ENCODE data around the gene NSL1. TPM values are rescaled to one million over a fixed set of nuclear protein-coding genes. Genes with fewer than 3 reads are reported as not detected.
"Not testable (repeated sequence)": the region's sequence is repeated elsewhere in the genome, so short reads cannot be mapped to it uniquely, and the experiment has no call there.

NSL1 gene
- total RNA-seq, 1 donor from 2014 or later, result 33.0 TPM

DNA sequence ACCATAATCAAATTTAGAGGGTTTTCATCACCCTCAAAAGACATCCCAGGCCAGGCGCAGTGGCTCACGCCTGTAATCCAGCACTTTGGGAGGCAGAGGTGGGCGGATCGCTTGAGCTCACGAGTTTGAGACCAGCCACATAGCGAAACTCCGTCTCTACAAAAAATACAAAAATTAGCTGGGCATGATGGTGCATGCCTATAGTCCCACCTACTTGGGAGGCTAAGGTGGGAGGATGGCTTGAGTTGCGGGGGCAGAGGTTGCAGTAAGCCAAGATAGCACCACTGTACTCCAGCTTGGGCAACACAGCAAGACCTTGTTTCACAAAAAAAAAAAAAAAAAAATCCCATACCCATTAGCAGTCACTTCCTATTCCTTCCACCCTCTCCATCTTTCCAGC lies 58.5 kb downstream of the NSL1 start:
- Mint-ChIP-seq H3K4me3 (ENCODE audit: unreplicated experiment) (no peak overlapping the region), H3K27ac (ENCODE audit: unreplicated experiment) (no peak overlapping the region), H3K9me3 (ENCODE audit: unreplicated experiment) (no peaks in the 10 kb centered on the region), H3K27me3 (ENCODE audit: unreplicated experiment) (peaks cover 1% of the 10 kb centered on the region), H3K4me1 (ENCODE audit: unreplicated experiment) (no peaks in the 10 kb centered on the region), H3K36me3 (ENCODE audit: low read depth, unreplicated experiment) (no peaks in the 10 kb centered on the region)
- TF ChIP-seq, protein P1, sequence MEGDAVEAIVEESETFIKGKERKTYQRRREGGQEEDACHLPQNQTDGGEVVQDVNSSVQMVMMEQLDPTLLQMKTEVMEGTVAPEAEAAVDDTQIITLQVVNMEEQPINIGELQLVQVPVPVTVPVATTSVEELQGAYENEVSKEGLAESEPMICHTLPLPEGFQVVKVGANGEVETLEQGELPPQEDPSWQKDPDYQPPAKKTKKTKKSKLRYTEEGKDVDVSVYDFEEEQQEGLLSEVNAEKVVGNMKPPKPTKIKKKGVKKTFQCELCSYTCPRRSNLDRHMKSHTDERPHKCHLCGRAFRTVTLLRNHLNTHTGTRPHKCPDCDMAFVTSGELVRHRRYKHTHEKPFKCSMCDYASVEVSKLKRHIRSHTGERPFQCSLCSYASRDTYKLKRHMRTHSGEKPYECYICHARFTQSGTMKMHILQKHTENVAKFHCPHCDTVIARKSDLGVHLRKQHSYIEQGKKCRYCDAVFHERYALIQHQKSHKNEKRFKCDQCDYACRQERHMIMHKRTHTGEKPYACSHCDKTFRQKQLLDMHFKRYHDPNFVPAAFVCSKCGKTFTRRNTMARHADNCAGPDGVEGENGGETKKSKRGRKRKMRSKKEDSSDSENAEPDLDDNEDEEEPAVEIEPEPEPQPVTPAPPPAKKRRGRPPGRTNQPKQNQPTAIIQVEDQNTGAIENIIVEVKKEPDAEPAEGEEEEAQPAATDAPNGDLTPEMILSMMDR (IDR thresholded peaks at IDR 0.05; ENCODE audit: unreplicated experiment), result no peak
- no peak for DNase-seq (ENCODE audit: low spot score)

DNA sequence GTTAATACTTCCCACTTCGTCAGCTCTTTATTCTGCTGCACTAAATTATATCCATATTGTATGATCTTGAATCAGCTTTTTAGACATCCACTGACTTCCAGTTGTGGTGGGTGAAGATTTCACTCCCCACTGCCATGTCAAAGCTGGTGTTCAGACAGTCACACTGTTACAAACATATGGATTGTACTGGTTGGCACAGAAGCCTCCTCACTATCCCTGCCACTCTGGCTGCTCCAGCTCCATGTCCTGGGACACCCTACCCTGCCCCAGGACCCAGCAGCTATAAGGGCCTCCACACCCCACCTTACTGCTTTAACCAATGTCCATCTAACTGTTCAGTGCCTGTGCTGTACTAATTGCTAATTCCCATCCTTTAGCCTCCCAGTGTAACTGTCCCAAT lies 59.9 kb downstream of the NSL1 start:
- H3K36me3 Mint-ChIP-seq (ENCODE audit: low read depth, unreplicated experiment), result peaks cover 4% of the 10 kb centered on the region
- H3K9me3 Mint-ChIP-seq (ENCODE audit: unreplicated experiment), result no peaks in the 10 kb centered on the region
- no peaks in the 10 kb centered on the region for H3K4me1 Mint-ChIP-seq (ENCODE audit: unreplicated experiment)
- DNase-seq (ENCODE audit: low spot score), result no peak
- TF ChIP-seq, protein P1 (IDR thresholded peaks at IDR 0.05; ENCODE audit: unreplicated experiment), result no peak
- no peak overlapping the region for H3K27ac Mint-ChIP-seq (ENCODE audit: unreplicated experiment)
- no peak overlapping the region for H3K4me3 Mint-ChIP-seq (ENCODE audit: unreplicated experiment)
- H3K27me3 Mint-ChIP-seq (ENCODE audit: unreplicated experiment), result peaks cover 1% of the 10 kb centered on the region

DNA sequence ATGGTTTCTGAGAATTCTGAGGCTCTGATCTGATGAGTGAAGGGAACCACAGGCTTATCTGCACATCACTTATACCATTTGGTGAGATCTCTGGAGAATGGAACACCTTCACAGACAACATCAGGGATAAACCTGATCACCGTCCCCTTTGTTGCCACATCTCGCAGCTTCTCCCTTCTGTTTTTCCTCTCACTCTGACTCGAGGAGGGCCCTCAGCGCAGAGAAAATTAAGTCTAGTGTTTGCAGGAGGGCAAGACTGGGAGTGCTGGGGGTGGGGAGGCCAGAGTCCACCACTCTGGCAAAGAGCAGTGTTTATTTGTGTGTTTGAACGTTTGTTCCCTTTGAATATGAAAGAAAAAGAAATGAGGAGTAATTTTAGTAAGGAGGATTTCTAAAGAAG lies 63.0 kb downstream of the NSL1 start:
- no peak overlapping the region for H3K4me3 Mint-ChIP-seq (ENCODE audit: unreplicated experiment)
- no peaks in the 10 kb centered on the region for H3K4me1 Mint-ChIP-seq (ENCODE audit: unreplicated experiment)
- no peak overlapping the region for H3K27ac Mint-ChIP-seq (ENCODE audit: unreplicated experiment)
- H3K27me3 Mint-ChIP-seq (ENCODE audit: unreplicated experiment), result peaks cover 13% of the 10 kb centered on the region
- DNase-seq (ENCODE audit: low spot score), result no peak
- H3K9me3 Mint-ChIP-seq (ENCODE audit: unreplicated experiment), result peaks cover 10% of the 10 kb centered on the region
- peaks cover 19% of the 10 kb centered on the region for H3K36me3 Mint-ChIP-seq (ENCODE audit: low read depth, unreplicated experiment)
- TF ChIP-seq, protein P1 (IDR thresholded peaks at IDR 0.05; ENCODE audit: unreplicated experiment), result no peak

DNA sequence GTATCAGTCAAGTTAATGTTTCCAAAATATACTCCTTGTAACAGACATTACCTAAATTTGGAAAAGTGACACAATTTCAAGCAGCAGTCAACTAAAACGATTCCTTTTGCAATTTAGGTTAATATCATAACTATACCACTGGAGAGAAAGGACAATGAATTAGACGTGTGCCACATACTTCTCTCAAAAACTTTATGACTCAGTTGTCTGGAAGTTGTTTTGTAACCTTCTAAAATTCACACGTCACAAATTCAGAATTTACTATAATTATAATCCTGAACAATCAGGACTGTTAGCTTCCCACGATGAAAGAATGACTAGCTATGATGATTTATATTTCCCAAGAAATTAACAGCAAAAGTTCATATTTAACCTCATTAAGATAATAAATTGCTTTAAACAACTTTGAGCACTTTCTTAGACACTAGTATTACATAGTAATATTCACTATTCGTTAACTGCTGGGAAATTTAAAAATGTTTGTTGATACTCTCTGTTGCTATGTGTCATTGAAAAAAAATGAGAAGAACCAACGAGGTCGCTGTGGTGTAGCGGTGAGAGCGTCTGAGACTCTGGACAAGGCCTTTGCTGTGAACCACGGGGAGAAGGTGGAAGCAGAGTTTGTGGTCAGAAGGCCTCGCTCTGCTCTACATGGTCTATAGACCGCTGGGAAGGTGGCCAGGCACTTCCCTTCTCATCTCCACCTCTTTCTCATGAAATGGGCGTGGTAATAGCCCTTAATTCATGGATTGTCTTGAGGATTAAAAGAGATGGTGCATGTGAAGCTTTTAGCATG lies 64.0 kb downstream of the NSL1 start:
- Mint-ChIP-seq H3K27me3 (ENCODE audit: unreplicated experiment) (peaks cover 12% of the 10 kb centered on the region), H3K4me1 (ENCODE audit: unreplicated experiment) (peaks cover 2% of the 10 kb centered on the region), H3K36me3 (ENCODE audit: low read depth, unreplicated experiment) (peaks cover 23% of the 10 kb centered on the region), H3K9me3 (ENCODE audit: unreplicated experiment) (peaks cover 10% of the 10 kb centered on the region), H3K4me3 (ENCODE audit: unreplicated experiment) (no peak overlapping the region), H3K27ac (ENCODE audit: unreplicated experiment) (no peak overlapping the region)
- TF ChIP-seq, protein P1 (IDR thresholded peaks at IDR 0.05; ENCODE audit: unreplicated experiment), result no peak
- no peak for DNase-seq (ENCODE audit: low spot score)

DNA sequence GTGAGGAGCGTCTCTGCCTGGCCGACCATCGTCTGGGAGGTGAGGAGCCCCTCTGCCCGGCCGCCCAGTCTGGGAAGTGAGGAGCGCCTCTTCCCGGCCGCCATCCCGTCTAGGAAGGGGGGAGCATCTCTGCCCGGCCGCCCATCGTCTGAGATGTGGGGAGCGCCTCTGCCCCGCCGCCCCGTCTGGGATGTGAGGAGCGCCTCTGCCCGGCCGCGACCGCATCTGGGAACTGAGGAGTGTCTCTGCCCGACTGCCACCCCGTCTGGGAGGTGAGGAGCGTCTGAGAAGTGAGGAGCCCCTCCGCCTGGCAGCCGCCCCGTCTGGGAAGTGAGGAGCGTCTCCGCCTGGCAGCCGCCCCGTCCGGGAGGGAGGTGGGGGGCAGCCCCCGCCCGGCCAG lies 66.9 kb downstream of the NSL1 start:
- Mint-ChIP-seq H3K27me3 (ENCODE audit: unreplicated experiment) (peaks cover 12% of the 10 kb centered on the region), H3K9me3 (ENCODE audit: unreplicated experiment) (peaks cover 10% of the 10 kb centered on the region), H3K4me1 (ENCODE audit: unreplicated experiment) (peaks cover 17% of the 10 kb centered on the region), H3K36me3 (ENCODE audit: low read depth, unreplicated experiment) (peaks cover 23% of the 10 kb centered on the region)
- not testable (repeated sequence) for H3K4me3 Mint-ChIP-seq (ENCODE audit: unreplicated experiment); H3K27ac Mint-ChIP-seq (ENCODE audit: unreplicated experiment); DNase-seq (ENCODE audit: low spot score)
